HepG2 (cell line): ENCODE data around the gene KXD1.

Experiments used
- CTCF ChIP-seq: sonication (generic); formaldehyde crosslinking; IDR thresholded peaks from 2 replicates; pipeline ENCODE4 v1.5.0; 2020; ENCODE audit warnings: mild to moderate bottlenecking, missing genetic modification reagents, moderate library complexity
- DNMT1 ChIP-seq: sonication (generic); formaldehyde crosslinking; IDR thresholded peaks from 2 replicates; pipeline ENCODE4 v1.5.1; 2020; ENCODE audit warnings: mild to moderate bottlenecking, missing genetic modification reagents
- ISL2 ChIP-seq: sonication (generic); formaldehyde crosslinking; IDR thresholded peaks from 2 replicates; pipeline ENCODE4 v1.5.0; 2020; ENCODE audit warnings: missing genetic modification reagents
- MAX ChIP-seq: IDR thresholded peaks from 2 replicates; pipeline ENCODE4 v1.6.1; 2012; ENCODE audit warnings: inconsistent platforms
- NFKB2 ChIP-seq: sonication (generic); formaldehyde crosslinking; IDR thresholded peaks from 2 replicates; pipeline ENCODE4 v1.4.0; 2020; ENCODE audit warnings: missing genetic modification reagents, borderline replicate concordance
- RAD21 ChIP-seq: fragments of 450-650 bp; formaldehyde crosslinking; IDR thresholded peaks from 2 replicates; pipeline ENCODE4 v1.5.0; 2020; ENCODE audit warnings: mild to moderate bottlenecking
- RCOR2 ChIP-seq: IDR thresholded peaks from 2 replicates; pipeline ENCODE4 v1.6.1; 2016; ENCODE audit warnings: missing biosample characterization, missing genetic modification reagents
- REST ChIP-seq, 2 experiments: IDR thresholded peaks; 2 replicates each; pipeline ENCODE4 v1.6.1; 2011 to 2012; ENCODE audit warnings: low read length in 2 of 2, borderline replicate concordance in 1 of 2, low read depth in 1 of 2, mild to moderate bottlenecking in 1 of 2, moderate library complexity in 1 of 2
- SOX6 ChIP-seq, 2 experiments: fragments of 450-650 bp in 1 of 2; sonication (generic) in 1 of 2; formaldehyde crosslinking in 1 of 2; IDR thresholded peaks; 2 replicates each; pipeline versions ENCODE4 v1.4.0 to v1.6.1; 2017 to 2020; ENCODE audit warnings: antibody characterized with exemption in 1 of 2, mild to moderate bottlenecking in 1 of 2, missing genetic modification reagents in 1 of 2
- TAF1 ChIP-seq: sonication (generic); formaldehyde crosslinking; IDR thresholded peaks from 2 replicates; pipeline ENCODE4 v1.4.0; 2020; ENCODE audit warnings: missing genetic modification reagents
- UBTF ChIP-seq: sonication (generic); formaldehyde crosslinking; IDR thresholded peaks from 2 replicates; pipeline ENCODE4 v1.4.0; 2020; ENCODE audit warnings: mild to moderate bottlenecking, missing genetic modification reagents
- ZNF12 ChIP-seq: sonication (generic); formaldehyde crosslinking; IDR thresholded peaks from 2 replicates; pipeline ENCODE4 v1.5.0; 2020; ENCODE audit warnings: missing genetic modification reagents
- ZNF138 ChIP-seq: sonication (generic); formaldehyde crosslinking; IDR thresholded peaks from 2 replicates; pipeline ENCODE4 v1.5.0; 2020; ENCODE audit warnings: mild to moderate bottlenecking, low read depth, missing genetic modification reagents
- ZNF501 ChIP-seq: sonication (generic); formaldehyde crosslinking; IDR thresholded peaks from 2 replicates; pipeline ENCODE4 v1.5.1; 2020; ENCODE audit warnings: mild to moderate bottlenecking, moderate library complexity, missing genetic modification reagents

GRCh38 chr19:18542941-18543813 is 14.5 kb upstream of the KXD1 start, which contains the start of gene FKBP8:
- TF ChIP-seq ISL2 (CRISPR knock-in tag) (no peak), MAX (0 out of 2 replicates have a peak, but pooled peaks have one; percentile 13), TAF1 (CRISPR knock-in tag) (no peak), ZNF501 (CRISPR knock-in tag) (no peak), UBTF (CRISPR knock-in tag) (no peak), REST (IDR thresholded peaks at IDR 0.05; ENCODE audit: borderline replicate concordance in 1 of 2, low read depth in 1 of 2, low read length in 2 of 2) (no peak), CTCF (CRISPR knock-in tag) (no peak), SOX6 (IDR thresholded peaks at IDR 0.05) (no peak), SOX6 (CRISPR knock-in tag; IDR thresholded peaks at IDR 0.05) (no peak), NFKB2 (CRISPR knock-in tag) (no peak), RCOR2 (CRISPR knock-in tag) (no peak), ZNF138 (no peak), ZNF12 (CRISPR knock-in tag) (no peak), DNMT1 (no peak), RAD21 (CRISPR knock-in tag) (no peak)
